Effector CD4-positive, alpha-beta T cell (primary cell): Measurements from ENCODE around the gene TNIP3.
"Not testable (repeated sequence)": the region's sequence is repeated elsewhere in the genome, so short reads cannot be mapped to it uniquely, and the experiment has no call there.

Experiments
- DNase-seq: peaks from one replicate; pipeline ENCODE4 v3.0.0-alpha.2; 2020
- total RNA-seq: gene quantifications from one replicate; lab custom pipeline; 2026; lab: John Stamatoyannopoulos, UW

The TNIP3 gene
- total RNA-seq = 1.9 reads per million, percentile 2 among the genes with 10 or more reads in this experiment

GRCh38 chr4:121164291-121164690 is at the start of gene TNIP3:
Gene TNIP3, minus strand, starts transcription at chr4:121164321. Its CDS starts 196 bp downstream, at chr4:121164125.
- DNase-seq = no peak

GRCh38 chr4:121212806-121213205 is 48.7 kb upstream of the TNIP3 start:
- DNase-seq = no peak

- no peak for DNase-seq
These were observed 45.0 kb upstream of the TNIP3 start for GRCh38 chr4:121209171-121209570.

GRCh38 chr4:121208244-121209007 is 44.3 kb upstream of the TNIP3 start:
- DNase-seq = no peak

- not testable (repeated sequence) for DNase-seq
These were observed 41.7 kb upstream of the TNIP3 start for GRCh38 chr4:121205777-121206176.

- DNase-seq = no peak
These were observed 36.8 kb upstream of the TNIP3 start for GRCh38 chr4:121200795-121201472.

GRCh38 chr4:121199742-121200561 is 35.8 kb upstream of the TNIP3 start:
- DNase-seq = no peak

- no peak for DNase-seq
These were observed 34.1 kb upstream of the TNIP3 start for GRCh38 chr4:121198251-121198650.

GRCh38 chr4:121195649-121196048 is 31.5 kb upstream of the TNIP3 start:
- no peak for DNase-seq

- no peak for DNase-seq
These were observed 28.4 kb upstream of the TNIP3 start for GRCh38 chr4:121192480-121192879.

GRCh38 chr4:121192013-121192412 is 27.9 kb upstream of the TNIP3 start:
- no peak for DNase-seq

- no peak for DNase-seq
These were observed 27.2 kb upstream of the TNIP3 start for GRCh38 chr4:121191361-121191760.

- no peak for DNase-seq
These were observed 26.3 kb upstream of the TNIP3 start for GRCh38 chr4:121190389-121190788.

- peak; percentile 20 for DNase-seq
These were observed 25.4 kb upstream of the TNIP3 start for GRCh38 chr4:121189326-121190215.

- DNase-seq = no peak
These were observed 23.1 kb upstream of the TNIP3 start for GRCh38 chr4:121187206-121187605.

- DNase-seq = no peak
These were observed 21.8 kb upstream of the TNIP3 start for GRCh38 chr4:121185960-121186359.

- no peak for DNase-seq
These were observed 19.9 kb upstream of the TNIP3 start for GRCh38 chr4:121183989-121184388.

- DNase-seq = no peak
These were observed 19.2 kb upstream of the TNIP3 start for GRCh38 chr4:121183361-121183760.

GRCh38 chr4:121182296-121182695 is 18.2 kb upstream of the TNIP3 start:
- DNase-seq = no peak

- no peak for DNase-seq
These were observed 17.4 kb upstream of the TNIP3 start for GRCh38 chr4:121181493-121181892.

GRCh38 chr4:121180558-121180957 is 16.4 kb upstream of the TNIP3 start:
- no peak for DNase-seq
